NK-92 treated with Interleukin-12 subunit alpha and Interleukin-12 subunit beta, amount 100 ng/mL, for 24 hours (cell line): ENCODE measurements around the gene TXNRD1.
A peak's percentile ranks its signal among the peaks of the same experiment; 100 is the strongest.
"Not testable (repeated sequence)": the region's sequence is repeated elsewhere in the genome, so short reads cannot be mapped to it uniquely, and the experiment has no call there.

ENCODE experiments used
- DNase-seq: peaks from one replicate; lab custom pipeline; 2025; lab: John Stamatoyannopoulos, UW

The TXNRD1 gene

DNA sequence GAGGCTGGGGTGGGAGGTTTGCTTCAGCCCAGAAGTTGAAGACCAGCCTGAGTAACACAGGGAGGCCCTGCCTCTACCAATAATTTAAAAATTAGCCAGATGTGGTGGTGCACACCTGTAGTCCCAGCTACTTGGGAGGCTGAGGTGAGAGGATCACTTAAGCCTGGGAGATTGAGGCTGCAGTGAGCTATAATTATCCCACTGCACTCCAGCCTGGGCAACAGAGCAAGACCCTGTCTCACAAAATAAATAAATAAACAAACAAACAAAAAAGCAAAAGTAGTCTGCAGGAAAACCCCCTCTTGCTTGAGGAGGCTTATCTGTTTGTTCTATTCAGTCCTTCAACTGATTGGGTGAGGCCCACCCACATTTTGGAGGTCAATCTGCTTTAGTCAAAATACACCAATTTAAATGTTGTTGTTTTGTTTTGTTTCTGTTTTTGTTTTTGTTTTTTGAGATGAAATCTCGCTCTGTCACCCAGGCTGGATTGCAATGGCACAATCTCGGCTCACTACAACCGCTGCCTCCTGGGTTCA is 24.9 kb upstream of the TXNRD1 start:
- no peak for DNase-seq

DNA sequence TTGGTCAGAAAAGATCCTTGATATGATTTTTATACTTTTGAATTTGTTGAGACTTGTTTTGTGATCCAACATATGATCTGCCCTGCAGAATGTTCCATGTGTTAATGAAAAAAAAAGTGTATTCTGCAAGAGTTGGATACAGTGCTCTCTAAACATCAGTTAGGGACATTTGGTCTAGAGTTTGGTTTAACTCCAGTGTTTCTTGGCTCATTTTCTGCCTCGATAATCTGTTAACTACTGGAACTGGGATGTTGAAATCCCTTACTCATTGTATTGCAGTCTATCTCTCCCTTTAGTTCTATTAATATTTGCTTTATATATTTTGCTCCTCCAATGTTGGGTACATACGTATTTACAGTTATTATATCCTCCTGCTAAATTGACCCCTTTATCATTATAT is 18.3 kb upstream of the TXNRD1 start:
- no peak for DNase-seq

DNA sequence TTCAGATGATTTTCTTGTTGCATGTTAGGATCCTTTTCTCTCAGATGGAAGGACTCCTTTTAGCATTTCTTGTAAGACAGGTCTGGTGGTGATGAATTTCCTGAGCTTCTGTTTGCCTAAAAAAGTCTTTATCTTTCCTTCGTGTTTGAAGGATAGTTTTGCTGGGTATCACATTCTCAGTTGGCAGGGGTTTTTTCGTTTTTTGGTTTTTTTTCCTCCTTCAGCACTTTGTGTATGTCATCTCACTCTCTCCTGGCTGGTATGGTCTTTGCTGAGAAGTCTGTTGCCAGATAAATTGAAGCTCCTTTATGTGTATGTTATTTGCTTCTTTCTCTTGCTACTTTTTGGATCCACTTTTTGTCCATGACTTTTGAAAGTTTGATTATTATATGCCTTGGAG is 15.6 kb upstream of the TXNRD1 start:
- no peak for DNase-seq

DNA sequence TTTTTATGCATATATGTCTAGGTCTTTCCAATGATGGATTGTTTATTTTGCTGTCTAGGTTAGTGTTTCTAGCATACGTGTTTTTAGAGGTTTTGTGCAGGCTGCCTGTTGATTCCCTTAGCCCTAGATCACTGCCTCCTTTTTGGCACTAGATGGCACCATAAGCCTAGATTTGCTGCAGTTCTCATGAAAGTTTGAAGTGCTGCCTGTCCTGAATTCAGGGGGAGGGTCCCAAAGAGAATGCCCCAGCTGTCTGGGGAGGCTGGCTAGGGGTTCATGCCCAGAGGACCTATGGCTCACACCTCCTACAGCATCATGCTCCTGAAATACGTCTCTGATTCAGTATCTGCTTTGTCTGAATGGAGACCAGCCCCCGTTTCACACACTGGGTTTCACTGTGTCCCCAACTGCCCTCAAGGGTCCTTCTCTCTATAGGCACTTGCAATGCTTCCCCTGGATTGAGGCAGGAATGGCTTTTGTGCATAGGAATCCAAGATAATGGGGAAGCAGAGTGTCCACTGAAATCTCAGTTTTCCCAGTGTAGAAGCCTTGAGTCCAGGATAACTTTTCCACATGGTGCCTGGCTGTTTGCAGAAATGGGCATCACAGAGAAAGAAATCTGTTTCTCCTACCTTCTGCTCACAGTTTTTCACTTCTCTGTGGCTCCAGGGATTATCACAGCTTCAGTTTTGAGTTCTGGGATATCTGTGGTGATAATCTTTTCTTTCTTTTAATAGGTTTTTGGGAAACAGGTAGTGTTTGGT is 14.2 kb upstream of the TXNRD1 start:
- peak; percentile 15 for DNase-seq

DNA sequence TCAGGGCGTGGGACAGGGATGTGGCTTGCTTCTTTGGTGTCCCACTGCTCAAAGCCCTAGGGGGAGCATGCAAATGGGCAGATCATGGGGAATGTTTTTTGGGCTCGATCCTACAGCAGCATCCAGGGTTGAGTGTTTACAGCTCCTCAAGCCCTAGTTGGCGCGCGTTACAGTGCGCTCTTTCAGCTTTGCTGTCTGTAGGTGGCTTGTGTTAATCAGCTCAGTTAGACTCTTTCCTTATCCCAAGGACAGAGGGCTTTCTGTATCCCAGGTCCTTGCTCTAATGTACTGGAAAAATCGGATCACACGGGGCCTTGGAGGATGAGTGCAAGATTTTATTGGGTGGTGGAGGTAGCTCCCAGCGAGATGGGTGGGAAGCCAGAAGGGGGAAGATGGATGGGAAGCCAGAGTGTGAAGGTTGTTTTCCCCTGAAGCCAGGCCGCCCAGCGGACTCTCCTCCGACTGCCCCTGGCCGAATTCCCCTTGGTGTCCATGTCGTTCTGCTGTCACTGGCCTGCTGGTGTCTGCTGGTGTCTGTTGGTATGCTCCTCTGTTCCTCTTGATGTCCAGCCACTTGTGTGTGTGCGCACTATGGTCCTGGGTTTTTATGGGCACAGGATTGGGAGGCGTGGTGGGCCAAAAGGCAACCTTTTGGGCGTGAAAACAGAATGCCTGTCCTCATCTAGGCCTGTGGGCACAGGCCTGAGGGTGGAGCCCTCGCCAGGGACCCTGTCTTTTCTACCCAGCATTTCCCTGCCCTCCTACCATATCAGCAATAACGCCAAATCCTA is 10.7 kb upstream of the TXNRD1 start:
- no peak for DNase-seq

DNA sequence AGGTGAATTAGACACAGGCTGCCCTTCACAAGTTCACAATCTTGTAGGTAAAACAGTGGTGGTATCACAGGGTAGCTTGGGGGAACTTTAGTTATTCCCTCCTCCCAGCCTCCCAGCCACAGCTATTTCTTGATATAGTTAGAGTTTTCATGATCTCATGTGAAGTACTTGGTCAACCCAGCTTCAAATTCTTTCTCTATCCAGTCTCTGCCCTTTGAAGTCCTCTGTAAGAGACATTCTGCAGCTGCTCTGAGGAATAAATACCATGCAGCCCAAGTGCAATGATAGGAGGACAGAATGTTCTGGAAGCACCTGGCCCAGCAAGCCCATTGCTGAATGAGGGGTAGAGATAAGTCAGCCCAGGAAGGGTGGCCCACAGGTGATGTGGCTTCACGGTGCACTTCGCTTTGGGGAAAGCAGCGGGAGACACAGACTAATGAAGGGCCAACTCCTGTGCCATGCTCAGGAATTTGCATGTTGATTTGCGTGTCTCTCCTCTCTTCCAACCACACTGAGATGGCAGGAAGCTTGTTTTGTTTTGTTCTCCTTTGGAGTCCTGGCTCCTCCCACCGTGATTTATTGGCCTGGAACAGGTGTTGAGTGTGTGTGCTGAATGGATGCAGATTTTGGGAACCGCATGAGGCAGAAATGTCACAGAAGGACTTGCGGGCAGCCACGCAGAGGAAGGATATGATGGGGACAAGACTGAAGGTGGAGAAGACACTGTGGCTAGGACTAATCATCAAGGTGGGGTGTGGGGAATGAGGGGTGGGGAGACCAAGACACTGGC is 8.0 kb upstream of the TXNRD1 start:
- no peak for DNase-seq

DNA sequence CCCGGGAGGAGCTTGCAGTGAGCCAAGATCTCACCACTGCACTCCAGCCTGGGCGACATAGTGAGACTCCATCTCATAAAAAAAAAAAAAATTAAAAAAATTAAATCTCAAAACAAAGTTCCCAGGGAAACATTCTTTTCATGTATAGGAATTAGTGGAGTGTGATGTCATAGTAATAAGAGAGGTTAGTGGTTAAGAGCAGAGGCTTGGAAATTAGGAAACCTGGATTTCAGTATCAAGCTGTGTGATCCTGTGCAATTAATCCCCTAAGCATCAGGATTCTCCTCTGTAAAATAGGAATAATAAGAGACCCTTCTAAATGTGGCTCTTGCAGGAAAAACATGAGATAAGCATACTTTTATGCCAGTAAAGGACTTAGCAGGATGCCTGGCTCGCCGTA is 3.1 kb upstream of the TXNRD1 start:
- DNase-seq = no peak

DNA sequence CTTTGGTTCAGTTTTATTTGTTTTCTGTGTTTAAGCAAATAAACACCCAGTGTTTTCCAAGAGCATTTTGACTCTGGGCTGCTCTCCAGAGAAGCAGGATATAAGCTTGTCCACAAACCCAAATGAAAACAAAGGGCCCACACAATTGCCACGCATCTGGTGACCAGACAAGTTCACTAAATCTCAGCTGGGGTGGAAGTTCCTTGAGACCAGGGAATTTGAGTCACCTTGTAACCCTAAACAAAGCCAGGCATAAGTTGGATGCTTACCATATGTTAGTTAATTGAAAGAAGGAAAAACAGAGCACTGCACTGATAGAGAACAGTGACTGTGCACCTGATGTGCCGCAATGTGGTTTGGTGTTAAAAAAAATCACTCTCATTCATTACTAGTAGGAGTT is 1.6 kb upstream of the TXNRD1 start:
- DNase-seq = no peak

DNA sequence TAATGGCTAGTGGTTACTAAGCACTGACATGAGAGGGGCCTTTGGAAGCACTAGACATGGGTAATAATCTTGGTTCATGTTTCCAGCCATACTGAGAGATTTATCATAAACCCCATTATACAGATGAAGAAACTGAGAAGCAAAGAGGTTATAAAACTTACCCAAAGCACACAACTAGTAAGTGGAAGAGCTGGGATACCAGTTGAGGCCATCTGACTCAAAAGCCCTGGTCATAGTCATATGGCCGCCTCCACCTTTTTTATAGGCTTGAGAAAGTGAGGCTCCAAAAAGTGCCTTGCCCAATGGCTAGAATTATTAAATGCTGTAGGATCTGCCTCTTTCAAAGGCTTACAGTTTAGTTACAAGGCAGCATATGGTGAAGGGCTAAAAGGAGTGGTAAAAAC is 944 bp downstream of the TXNRD1 start:
- DNase-seq = no peak

DNA sequence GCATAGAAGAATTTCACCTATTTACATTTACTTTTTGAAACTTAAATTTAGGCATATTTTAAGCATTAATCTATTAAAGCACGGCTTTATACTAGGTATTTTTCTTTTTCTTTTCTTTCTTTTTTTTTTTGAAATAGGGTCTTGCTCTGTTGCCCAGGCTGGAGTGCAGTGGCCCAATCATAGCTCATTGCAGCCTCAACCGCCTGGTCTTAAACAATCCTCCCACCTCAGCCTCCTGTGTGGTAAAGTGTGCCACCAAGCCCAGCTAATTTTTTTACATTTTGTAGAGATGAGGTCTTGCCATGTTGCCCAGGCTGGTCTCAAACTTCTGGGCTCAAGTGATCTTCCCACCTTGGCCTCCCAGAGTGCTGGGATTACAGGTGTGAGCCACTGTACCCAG is 2.9 kb downstream of the TXNRD1 start:
- DNase-seq = not testable (repeated sequence)

DNA sequence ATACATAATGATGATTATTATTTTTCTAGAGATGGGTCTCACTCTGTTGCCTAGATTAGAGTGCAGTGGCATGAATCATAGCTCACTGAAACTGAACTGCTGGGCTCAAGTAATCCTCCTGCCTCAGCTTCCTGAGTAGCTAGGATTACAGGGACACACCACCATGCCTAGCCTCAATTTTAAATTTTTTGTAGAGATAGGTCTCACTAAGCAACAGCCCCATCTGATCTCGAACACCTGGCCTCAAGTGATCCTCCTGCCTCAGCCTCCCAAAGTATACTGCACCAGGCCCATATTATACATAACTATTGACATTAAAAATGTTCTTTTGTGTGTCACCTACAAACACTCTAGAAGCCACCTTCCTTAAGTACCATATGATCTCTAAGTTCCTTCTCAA is 3.4 kb downstream of the TXNRD1 start:
- no peak for DNase-seq

DNA sequence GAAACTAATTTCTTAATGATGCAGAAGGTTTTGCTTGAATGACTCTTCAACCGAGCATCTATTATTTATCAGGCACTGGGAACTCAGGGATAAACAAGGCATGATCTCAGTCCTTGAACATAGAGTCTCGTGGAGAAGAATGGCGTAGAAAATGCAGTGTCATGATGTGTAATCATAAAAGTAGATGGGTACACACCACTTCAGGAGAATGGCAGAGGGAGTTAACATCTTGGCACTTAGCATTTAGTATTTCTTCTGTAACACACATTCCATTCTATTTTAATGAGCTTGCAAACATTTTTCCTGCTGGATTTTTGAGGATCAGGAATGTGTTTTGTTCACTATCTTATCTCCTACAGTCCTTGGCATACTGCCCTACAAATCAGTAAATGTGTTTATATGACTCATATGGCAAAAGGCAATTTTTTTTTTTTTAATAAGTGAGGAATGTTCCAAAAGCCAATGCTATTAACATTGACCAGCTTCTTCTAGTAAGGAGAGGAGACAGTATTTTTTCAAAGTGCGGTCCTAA is 3.8 kb downstream of the TXNRD1 start:
- no peak for DNase-seq

DNA sequence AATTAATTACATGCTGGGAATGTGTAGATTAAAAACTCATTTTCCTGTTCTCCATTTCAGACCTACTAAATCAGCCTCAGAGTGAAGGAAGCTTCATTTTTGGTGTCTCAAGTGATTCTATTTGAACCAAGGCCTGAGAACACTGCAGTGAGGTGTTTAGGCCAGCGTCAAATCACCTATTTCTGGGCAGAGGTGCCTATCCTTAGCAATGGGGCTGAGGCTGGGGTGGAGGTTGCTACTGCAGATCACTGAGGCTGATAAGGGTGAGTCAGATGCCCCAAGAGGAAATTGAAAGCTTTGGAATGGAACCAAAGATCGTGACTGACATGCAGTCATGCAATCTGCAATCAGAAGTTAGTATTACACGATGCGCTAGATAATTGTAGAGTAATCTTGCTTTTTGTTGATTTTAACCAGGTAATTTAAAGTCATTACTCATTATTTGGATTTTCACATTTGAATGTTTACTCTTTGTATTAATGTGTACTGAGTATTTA is 4.4 kb downstream of the TXNRD1 start:
- DNase-seq = peak; percentile 52

DNA sequence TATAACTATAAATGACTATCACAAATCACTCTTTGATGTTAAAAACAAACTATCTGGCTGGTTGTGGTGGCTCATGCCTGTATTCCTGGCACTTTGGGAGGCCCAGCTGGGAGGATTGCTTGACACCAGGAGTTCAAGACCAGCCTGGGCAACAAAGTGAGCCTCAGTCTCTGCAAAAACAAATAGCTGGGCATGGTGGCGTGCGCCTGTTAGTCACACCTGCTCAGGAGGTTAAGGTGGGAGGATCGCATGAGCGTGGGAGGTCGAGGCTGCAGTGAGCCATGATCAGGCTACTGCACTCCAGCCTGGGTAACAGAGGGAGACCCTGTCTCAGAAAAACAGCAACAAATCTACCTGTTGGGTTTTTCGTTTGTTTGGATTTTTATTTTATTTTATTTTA is 5.4 kb downstream of the TXNRD1 start:
- no peak for DNase-seq

DNA sequence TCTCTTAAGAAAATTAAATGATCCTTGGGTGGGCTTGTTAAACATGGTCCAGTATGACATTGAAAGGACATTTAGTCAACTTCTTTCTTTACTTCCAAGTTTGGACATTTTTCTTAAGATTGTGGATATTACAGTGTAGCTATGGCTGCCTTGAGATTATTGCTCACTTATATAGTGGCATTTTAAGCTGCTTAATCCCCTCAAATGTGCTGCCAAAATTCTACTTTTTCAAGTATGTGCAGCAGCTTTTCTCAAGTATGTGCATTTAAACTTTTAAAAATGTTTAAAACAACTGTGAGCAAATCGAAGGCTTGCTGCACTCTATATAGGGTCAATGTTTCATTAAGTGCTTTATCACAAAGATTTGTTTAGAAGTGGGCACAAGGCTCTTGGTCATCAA is 7.4 kb downstream of the TXNRD1 start:
- DNase-seq = no peak

DNA sequence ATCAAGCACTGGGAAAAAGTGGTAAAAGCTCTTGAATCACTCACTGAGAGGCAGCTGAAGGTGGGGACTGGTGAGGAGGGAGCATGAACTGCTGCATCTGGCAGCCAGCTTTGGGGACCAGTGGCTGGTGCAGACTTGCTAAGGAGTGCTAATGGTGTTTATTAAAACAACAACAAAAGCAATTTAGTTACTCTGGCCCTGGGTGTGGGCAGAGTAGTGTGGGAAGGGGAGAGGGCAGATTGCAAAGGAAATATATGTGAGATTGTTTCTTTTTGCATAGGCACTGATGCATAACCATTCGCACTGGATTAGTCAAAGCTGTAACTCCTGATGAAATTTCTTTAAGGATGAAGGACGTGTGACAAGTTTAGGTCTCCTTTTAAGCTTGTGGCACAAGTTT is 8.1 kb downstream of the TXNRD1 start:
- no peak for DNase-seq

DNA sequence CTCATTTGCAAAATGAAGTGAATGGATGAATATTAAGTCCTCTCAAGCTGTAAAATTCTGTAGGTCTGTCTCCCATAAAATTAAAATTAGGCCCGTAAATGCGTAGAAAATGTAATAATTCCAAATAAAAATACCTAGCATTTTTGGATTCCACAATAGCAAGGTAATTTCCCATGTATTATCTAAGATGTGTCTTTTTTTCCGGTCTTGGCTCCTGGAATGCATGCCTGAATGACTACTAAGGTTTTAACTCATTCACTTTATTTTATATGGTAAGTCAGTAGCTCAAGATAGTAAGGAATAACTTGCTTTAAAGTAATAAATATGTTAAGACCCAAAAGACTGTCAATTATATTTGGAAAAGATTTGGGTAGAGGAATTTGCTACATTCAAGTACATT is 11.1 kb downstream of the TXNRD1 start:
- DNase-seq = no peak

DNA sequence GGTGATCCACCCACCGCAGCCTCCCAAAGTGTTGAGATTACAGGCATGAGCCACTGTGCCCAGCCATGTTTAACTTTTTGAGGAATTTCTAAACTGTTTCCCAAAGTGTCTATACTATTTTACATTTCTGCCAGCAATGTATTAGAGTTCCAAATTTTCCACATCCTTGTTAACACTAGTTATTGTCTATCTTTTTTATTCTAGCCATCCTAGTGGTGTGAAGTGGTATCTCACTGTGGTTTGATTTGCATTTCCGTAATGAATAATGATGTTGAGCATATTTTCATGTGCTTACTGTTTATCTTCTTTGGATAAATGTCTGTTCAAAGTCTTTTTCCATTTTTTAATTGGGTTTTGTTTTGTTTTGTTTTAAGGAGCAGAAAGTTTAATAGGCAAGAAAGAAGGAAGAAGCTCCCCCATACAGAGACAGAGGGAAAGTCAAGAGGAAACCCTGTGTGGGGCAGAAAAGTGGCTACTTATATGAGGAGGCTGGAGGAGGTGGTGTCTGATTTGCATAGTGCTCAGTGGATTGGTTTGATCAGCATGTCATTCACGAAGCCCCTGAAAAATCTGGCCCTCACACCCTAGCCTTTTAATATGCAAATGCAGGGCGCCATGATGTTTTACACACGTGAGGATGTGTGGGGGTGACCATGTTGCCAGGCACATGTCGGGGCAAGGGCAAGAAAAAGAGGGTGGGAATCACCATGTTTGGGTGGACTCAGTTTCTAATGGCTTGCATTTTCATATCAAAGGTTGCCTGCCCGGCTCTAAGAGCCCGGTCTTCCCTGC is 14.9 kb downstream of the TXNRD1 start:
- DNase-seq = no peak

DNA sequence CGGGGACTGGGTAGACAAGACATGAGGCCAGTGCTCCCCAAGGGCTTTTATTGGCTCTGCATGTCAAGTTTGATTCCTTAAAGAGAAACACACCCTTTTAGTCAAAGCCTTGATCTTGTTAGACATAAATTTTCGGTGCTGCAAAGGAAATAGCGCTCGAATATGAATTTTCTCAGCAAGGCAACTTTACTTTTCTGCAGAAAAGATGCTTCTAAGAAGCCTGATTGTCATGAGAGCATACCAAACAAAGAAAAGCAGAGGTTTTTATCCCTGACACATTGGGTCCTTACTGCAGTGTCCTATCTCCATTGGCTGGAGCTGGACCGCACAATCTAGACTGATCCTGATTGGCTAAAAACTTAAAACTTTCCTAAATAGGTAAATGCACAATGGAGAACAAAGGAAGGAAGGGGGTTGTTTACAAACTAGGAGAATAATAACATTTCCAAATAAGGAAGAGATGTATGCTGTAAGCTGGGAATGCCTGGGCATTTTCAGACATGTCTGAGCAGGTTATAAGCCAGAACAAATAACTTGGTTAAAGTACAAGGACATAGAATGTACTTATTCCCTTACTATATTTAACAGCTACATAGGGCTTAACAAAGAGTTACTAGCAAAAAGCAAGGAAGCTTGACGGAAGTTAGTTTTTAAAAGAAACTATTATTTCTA is 17.2 kb downstream of the TXNRD1 start:
- DNase-seq = no peak

DNA sequence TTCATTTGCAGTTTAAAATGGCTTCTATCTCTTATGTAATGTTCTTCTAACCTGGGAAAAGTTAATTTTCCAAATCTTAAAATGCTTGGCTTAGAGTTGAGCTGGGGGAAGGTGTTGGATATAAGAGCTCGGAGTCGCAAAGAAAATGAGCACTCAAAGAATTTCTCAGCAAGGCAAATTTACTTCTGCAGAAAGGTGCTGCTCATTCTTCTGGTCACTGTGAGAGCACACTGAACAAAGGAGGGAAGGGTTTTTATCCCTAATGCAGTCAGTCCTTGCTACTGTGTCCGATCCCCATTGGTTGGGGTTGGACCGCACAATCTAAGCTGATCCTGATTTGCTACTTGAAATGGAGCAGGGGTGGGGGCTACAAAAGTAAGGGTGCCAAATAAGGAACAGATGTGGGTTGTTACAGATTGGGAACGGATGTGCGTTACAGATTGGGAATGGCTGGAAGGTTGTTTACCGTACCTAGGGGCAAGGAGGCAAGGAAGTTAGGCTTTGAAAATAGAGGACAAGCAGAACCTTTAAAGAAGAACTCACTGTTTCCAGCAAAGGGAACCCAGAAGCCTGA is 19.4 kb downstream of the TXNRD1 start:
- no peak for DNase-seq
